Measurements from ENCODE around the gene PPP1R1C. TPM values are rescaled to one million over a fixed set of nuclear protein-coding genes. Genes with fewer than 3 reads are reported as not detected.

Gene PPP1R1C
- total and polyA plus RNA-seq, 2 donors from 2014 or later: 2.5 TPM

DNA sequence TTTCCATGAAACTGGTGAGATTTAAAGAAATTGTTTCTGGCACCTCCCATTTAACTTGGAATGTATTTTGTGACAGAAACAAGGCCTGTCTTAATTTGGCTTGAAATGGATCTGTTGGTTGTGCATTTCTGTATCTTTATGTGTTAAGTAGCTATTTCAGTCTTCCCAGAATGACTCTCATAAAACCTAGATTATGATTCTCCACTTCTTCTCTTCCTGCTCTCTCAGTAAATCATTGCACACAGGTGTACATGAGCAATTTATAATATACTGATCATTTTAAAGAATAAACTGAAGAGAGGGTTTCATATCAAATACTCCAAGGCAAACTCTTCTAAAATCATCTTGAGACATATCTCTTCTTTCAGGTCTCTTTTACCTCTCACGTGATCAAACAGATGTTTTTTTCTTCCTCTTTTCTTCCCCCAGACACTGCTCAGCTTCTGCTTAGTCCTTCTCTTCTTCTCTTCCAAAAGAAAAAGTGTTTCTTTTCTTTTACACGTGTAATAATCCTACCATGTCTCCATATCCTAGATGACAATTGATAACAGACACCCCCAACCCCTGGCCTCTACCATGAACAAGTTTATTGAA, 112.0 kb downstream of the PPP1R1C start:
- Histone ChIP-seq H3K27ac (ENCODE audit: low read depth in 2 of 2, low read length in 2 of 2) (no peak overlapping the region), H3K4me3 (ENCODE audit: low read length in 3 of 3) (no peak overlapping the region), H3K36me3 (ENCODE audit: control insufficient read depth in 2 of 3, insufficient read depth in 3 of 3, low read length in 3 of 3) (no peaks in the 10 kb centered on the region), H3K4me1 (ENCODE audit: control insufficient read depth in 2 of 3, insufficient read depth in 2 of 3, low read depth in 1 of 3, low read length in 3 of 3) (no peaks in the 10 kb centered on the region), H3K9ac (ENCODE audit: low read length in 3 of 3) (no peak overlapping the region), H3K27me3 (ENCODE audit: control insufficient read depth, insufficient read depth, low read length) (no peaks in the 10 kb centered on the region), H3K9me3 (ENCODE audit: control insufficient read depth in 2 of 3, insufficient read depth in 1 of 3, low read length in 3 of 3) (no peaks in the 10 kb centered on the region)
- FAIRE-seq: no peak
- intact Hi-C loops (cut with DNase I): no loop called here
- DNase-seq: no peak
- TF ChIP-seq, protein P1, sequence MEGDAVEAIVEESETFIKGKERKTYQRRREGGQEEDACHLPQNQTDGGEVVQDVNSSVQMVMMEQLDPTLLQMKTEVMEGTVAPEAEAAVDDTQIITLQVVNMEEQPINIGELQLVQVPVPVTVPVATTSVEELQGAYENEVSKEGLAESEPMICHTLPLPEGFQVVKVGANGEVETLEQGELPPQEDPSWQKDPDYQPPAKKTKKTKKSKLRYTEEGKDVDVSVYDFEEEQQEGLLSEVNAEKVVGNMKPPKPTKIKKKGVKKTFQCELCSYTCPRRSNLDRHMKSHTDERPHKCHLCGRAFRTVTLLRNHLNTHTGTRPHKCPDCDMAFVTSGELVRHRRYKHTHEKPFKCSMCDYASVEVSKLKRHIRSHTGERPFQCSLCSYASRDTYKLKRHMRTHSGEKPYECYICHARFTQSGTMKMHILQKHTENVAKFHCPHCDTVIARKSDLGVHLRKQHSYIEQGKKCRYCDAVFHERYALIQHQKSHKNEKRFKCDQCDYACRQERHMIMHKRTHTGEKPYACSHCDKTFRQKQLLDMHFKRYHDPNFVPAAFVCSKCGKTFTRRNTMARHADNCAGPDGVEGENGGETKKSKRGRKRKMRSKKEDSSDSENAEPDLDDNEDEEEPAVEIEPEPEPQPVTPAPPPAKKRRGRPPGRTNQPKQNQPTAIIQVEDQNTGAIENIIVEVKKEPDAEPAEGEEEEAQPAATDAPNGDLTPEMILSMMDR (IDR thresholded peaks at IDR 0.05; ENCODE audit: borderline replicate concordance, extremely low read depth, insufficient read depth): no peak

DNA sequence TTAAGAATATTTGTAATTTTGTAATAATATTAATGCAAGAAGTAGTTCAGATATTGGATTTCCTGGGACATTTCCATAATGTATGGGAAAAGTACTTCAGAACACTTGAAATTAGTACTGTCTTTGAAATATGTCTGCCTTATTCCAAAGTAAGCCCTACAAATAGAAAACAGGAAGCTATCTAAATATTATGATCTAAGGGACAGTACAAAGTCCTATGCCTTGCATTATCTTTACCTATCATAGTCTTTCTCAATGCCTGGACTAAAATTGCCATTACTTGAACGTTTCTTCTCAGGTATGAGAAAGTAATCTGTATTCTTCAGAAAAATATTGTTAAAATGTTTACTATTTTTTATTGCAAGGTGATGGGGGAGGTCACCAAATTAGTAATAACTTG, 113.0 kb downstream of the PPP1R1C start:
- Histone ChIP-seq H3K4me1 (ENCODE audit: control insufficient read depth in 2 of 3, insufficient read depth in 2 of 3, low read depth in 1 of 3, low read length in 3 of 3) (no peaks in the 10 kb centered on the region), H3K4me3 (ENCODE audit: low read length in 3 of 3) (no peak overlapping the region), H3K36me3 (ENCODE audit: control insufficient read depth in 2 of 3, insufficient read depth in 3 of 3, low read length in 3 of 3) (no peaks in the 10 kb centered on the region), H3K27ac (ENCODE audit: low read depth in 2 of 2, low read length in 2 of 2) (no peak overlapping the region), H3K27me3 (ENCODE audit: control insufficient read depth, insufficient read depth, low read length) (no peaks in the 10 kb centered on the region), H3K9me3 (ENCODE audit: control insufficient read depth in 2 of 3, insufficient read depth in 1 of 3, low read length in 3 of 3) (no peaks in the 10 kb centered on the region), H3K9ac (ENCODE audit: low read length in 3 of 3) (no peak overlapping the region)
- FAIRE-seq (no peak), DNase-seq (no peak)
- TF ChIP-seq, protein P1 (IDR thresholded peaks at IDR 0.05; ENCODE audit: borderline replicate concordance, extremely low read depth, insufficient read depth): no peak
- intact Hi-C loops (cut with DNase I): no loop called here

DNA sequence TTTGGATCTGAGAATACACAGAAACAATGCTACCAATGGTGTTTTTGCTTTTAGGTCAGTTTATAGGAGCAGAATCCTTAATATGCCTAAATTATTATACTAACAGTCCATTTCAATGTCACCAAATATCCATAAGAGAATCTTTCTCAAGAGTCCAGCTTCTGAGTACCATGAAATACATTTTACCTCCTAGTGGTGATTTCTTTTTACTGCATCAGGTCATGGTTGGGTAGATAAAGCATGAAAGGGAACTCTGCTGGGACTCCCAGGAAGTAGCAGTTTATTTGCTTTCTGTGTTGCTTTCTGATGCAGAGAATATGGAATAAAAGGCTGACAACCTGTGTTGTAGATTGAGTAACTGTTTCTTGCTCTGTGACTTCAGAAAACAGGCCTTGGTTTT, 115.6 kb downstream of the PPP1R1C start:
- Histone ChIP-seq H3K9me3 (ENCODE audit: control insufficient read depth in 2 of 3, insufficient read depth in 1 of 3, low read length in 3 of 3) (no peaks in the 10 kb centered on the region), H3K27me3 (ENCODE audit: control insufficient read depth, insufficient read depth, low read length) (no peaks in the 10 kb centered on the region), H3K4me3 (ENCODE audit: low read length in 3 of 3) (no peak overlapping the region), H3K27ac (ENCODE audit: low read depth in 2 of 2, low read length in 2 of 2) (no peak overlapping the region), H3K4me1 (ENCODE audit: control insufficient read depth in 2 of 3, insufficient read depth in 2 of 3, low read depth in 1 of 3, low read length in 3 of 3) (no peaks in the 10 kb centered on the region), H3K9ac (ENCODE audit: low read length in 3 of 3) (no peak overlapping the region), H3K36me3 (ENCODE audit: control insufficient read depth in 2 of 3, insufficient read depth in 3 of 3, low read length in 3 of 3) (no peaks in the 10 kb centered on the region)
- TF ChIP-seq, protein P1 (IDR thresholded peaks at IDR 0.05; ENCODE audit: borderline replicate concordance, extremely low read depth, insufficient read depth): no peak
- intact Hi-C loops (cut with DNase I): no loop called here
- FAIRE-seq: no peak
- no peak for DNase-seq

DNA sequence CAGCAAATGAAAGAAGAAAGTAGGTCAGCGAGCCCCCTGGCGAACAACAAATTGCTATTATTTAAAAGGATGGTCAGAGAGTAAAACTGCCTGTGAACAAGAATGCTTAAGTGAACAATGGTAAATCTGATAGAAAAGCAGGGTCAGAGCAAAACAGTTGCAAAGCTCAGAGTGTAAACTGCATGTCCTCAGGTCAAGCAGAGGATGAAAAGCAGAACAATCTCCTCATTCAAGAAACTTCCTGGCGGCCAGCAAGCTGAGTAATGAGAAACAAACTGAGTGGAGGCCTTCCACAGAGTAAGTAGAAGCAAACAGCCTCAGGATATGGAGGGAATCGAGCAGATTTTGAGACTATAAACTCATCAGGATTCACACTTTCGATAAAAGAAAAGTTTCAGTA, 117.9 kb downstream of the PPP1R1C start:
- no peaks in the 10 kb centered on the region for H3K4me1 ChIP-seq (ENCODE audit: control insufficient read depth in 2 of 3, insufficient read depth in 2 of 3, low read depth in 1 of 3, low read length in 3 of 3)
- intact Hi-C loops (cut with DNase I): no loop called here
- no peak overlapping the region for H3K27ac ChIP-seq (ENCODE audit: low read depth in 2 of 2, low read length in 2 of 2)
- H3K9me3 ChIP-seq (ENCODE audit: control insufficient read depth in 2 of 3, insufficient read depth in 1 of 3, low read length in 3 of 3): no peaks in the 10 kb centered on the region
- DNase-seq: no peak
- TF ChIP-seq, protein P1 (IDR thresholded peaks at IDR 0.05; ENCODE audit: borderline replicate concordance, extremely low read depth, insufficient read depth): no peak
- no peak for FAIRE-seq
- no peaks in the 10 kb centered on the region for H3K36me3 ChIP-seq (ENCODE audit: control insufficient read depth in 2 of 3, insufficient read depth in 3 of 3, low read length in 3 of 3)
- H3K27me3 ChIP-seq (ENCODE audit: control insufficient read depth, insufficient read depth, low read length): no peaks in the 10 kb centered on the region
- no peak overlapping the region for H3K9ac ChIP-seq (ENCODE audit: low read length in 3 of 3)
- H3K4me3 ChIP-seq (ENCODE audit: low read length in 3 of 3): no peak overlapping the region

Data from kidney (tissue), 14 donors.